Stimulated activated CD8-positive, alpha-beta memory T cell treated with anti-CD3 and anti-CD28 coated beads, Interleukin-7, amount 100 ng/mL, for 24 hours (primary cell): Measurements from ENCODE around the gene GREB1L.
"Not testable (repeated sequence)": the region's sequence is repeated elsewhere in the genome, so short reads cannot be mapped to it uniquely, and the experiment has no call there.

ENCODE experiments used
- DNase-seq: peaks from one replicate; pipeline ENCODE4 v3.0.0-alpha.2; 2020; ENCODE audit warnings: low read depth

Gene GREB1L

DNA sequence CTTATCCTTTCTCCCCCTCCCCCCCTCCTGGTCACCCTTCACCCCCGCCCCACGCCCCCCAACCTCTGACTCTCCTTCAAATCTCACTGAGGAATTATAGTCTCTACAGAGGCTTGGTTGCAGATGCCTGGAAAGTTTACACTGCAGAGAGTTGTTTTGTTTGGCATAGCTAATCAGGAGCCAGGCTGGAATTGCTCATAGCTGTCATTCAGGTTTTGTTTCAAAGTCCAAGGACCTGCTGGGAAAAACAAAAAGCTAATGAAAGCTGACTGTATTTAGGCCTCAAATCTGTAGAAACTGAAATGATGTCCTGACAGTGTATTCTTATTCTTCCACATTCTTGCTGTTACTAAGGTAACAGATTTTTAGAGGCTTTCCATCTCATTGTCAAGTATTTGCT is 22.6 kb downstream of the GREB1L start:
- DNase-seq: no peak

GRCh38 chr18:21265971-21266673 is 24.1 kb downstream of the GREB1L start:
- no peak for DNase-seq

DNA sequence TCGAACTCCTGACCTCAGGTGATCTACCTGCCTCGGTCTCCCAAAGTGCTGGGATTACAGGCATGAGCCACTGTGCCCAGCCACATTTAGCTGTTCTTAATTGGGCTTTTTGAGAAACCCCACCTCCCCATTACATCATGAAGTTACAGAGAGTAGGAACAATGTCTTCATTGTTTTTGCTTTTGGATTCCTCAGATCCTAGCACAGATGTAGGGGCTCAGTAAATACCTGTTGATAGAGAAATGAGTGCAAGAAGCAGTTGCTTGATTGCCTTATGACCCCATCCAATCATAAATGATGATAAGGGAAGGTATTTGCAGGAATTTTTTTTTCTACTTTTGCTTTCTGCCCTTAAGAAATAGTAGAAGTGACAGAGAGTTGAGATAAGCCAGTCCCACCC is 25.4 kb downstream of the GREB1L start:
- DNase-seq: no peak

GRCh38 chr18:21269349-21269748 is 27.3 kb downstream of the GREB1L start:
- DNase-seq: no peak

DNA sequence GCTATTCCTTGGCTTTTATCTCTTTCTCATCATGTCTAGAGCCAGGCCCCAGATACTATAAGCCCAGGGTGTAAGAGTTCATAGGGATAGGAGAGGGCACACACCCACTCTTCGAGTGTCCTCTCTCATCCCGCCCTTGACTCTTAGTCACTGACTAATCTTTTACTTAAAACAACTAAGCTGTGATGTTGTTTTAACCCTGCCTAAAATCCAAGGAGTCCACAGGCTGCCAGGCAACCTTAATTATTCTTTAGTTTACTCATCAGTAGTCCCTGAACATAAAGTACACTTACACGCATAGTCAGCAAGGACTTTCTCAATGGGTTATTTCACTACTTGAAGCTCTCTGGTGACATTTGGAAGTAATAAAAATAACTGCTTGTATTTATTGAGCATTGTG is 28.4 kb downstream of the GREB1L start:
- no peak for DNase-seq

- DNase-seq: no peak
Observed at GRCh38 chr18:21272016-21272579, 30.1 kb downstream of the GREB1L start.

- no peak for DNase-seq
Observed at GRCh38 chr18:21273568-21273967, 31.5 kb downstream of the GREB1L start.

DNA sequence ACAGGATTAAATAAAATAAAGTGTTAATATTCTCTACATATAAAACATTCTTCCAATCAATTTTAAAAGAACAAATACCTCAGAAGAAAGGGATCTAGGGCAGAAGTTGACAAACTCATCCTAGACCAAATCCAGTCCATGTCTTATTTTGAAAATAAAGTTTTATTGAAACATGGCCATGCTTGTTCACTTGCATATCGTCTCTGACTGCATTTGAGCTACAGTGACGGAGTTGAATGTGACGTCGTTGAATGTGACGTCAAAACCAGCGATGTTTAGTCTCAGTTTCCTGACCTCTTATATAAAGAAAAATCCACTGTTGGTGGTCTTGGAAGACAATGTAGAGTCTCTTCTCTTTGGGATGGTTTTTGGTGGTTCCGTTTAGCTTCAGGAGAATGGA is 33.6 kb downstream of the GREB1L start:
- DNase-seq: no peak

DNA sequence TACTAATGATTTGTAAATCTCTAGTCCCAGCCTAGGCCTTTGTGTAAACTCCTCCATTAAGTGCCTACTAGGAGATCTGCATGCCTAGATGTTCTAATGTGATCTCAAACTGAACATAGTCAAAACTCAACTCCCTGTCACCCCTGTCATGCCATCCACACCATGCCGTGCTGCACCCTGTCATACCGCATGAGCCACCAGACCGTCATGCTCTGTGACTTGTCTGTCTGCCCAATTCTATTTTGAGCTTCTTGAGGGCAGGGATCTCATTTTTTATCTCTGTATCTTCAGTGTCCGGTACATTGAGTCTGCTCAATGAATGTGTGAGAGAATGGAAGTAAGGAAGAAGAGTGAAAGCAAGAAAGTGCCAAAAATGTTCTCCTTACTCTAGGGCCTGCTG is 35.5 kb downstream of the GREB1L start:
- DNase-seq: no peak

GRCh38 chr18:21278218-21278617 is 36.2 kb downstream of the GREB1L start:
- not testable (repeated sequence) for DNase-seq

DNA sequence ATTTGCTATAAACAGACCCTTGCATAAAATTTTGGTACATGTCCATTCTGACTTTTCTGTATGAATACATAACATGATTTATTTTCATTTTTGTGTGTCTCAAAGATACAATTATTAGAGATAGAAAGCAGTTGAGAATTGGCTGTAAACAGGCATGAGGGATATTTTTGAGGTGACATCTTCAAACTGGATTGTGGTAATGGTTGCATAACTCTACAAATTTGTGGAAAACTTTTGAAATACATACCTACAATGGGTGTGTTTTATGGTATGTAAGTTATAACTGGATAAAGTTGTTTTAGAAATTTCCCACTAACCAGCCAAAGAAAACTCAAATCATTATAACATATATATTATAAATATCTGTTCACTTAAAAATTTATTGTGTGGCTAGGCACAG is 39.6 kb downstream of the GREB1L start:
- DNase-seq: no peak

DNA sequence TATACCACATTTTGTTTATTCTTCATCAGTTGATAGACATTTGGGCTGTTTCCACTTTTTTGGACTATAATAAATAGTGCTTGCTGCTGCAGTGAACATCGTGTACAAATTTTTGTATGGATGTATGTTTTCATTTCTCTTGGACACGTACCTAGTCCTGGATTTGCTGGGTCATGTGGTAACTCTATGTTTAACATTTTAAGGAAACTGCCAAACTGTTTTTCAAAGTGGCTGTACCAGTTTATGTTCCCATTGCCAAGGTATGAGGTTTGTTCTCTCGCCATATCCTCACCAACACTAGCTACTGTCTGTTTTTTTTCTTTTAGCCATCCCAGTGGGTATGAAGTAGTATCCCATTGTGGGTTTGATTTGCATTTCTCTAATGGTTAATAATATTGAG is 42.5 kb downstream of the GREB1L start:
- DNase-seq: no peak

- DNase-seq: no peak
Observed at GRCh38 chr18:21289827-21290226, 47.8 kb downstream of the GREB1L start.

DNA sequence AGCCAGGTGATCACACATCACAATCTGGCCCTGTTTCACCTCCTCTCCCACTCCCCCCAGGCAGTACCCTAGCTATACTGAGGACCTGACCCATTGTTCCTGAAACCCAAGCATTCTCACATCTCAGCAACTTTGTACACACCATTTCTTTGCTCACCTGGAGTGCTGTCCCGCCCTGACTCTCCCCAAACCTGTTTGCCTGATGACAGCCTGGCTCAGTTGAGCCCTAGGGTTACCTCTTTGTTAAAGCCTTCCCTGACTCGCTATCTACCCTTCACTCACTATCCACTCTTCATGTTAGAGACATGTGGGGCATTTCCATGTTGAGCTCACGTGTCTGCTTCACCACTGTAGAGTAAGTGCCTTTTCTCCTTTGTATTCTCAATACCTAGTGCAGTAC is 49.1 kb downstream of the GREB1L start:
- DNase-seq: no peak

DNA sequence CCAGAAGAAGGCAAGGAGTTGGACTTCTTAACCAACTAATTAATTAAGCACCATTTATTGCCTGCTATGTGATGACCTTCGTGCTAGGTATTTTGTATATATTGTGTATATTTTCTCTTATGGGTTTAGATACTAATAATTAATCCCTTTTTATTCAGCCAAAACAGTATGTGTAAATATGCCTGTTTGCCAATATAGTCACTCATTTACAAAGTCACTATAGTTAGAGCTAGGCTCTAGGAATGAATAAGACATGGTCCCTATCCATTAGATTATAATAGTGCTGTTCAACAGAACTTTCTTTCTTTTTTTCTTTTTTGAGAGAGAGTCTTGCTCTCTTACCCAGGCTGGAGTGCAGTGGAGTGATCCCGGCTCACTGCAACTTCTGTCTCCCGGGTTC is 51.4 kb downstream of the GREB1L start:
- DNase-seq: no peak

DNA sequence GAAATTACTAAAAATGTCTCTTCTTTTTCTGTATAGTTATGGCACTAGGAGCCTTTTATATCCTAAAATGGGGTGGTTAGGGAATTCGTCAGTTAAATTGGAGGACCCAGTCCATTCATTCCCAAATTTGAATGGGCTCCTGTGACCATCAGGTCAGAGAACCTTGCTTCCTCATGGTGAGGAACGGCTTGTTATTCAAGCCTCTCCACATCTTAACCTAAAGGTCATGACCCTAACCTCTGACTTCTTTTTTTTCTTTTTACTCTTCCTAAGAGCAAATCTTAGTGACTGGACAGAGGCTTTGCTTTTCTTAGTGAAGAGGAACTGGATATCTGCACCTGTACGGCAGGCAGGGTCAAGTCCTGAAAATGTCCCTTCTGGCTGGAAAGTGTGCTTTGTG is 53.1 kb downstream of the GREB1L start:
- no peak for DNase-seq

- no peak for DNase-seq
Observed at GRCh38 chr18:21296045-21296444, 54.0 kb downstream of the GREB1L start.

DNA sequence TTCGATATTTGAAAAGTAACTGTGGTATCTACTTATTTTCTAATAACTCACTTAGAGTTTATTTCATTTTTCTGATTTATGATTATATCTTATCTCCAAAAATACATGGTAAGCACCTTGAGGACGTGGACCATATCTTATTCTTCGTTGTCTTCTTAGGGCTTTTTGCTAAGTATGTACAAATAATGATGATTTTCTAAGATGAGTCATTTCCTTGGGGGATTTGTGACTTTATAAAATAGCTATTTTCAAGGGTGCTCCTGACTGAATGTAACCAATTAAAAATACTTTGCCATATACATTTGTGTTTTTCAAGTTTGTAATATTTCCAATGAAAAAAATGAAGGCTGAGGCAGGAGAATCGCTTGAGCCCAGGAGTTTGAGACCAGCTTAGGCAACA is 56.3 kb downstream of the GREB1L start:
- no peak for DNase-seq

GRCh38 chr18:21300035-21300907 is 58.2 kb downstream of the GREB1L start:
- DNase-seq: no peak

- no peak for DNase-seq
Observed at GRCh38 chr18:21300908-21301200, 58.8 kb downstream of the GREB1L start.

- no peak for DNase-seq
Observed at GRCh38 chr18:21303445-21303844, 61.4 kb downstream of the GREB1L start.

- no peak for DNase-seq
Observed at GRCh38 chr18:21303895-21304294, 61.9 kb downstream of the GREB1L start.

- DNase-seq: no peak
Observed at GRCh38 chr18:21305621-21306020, 63.6 kb downstream of the GREB1L start.
